ENCODE results near the gene PPP1R9A.

Gene PPP1R9A

GRCh38 chr7:95321720-95322119, 414.3 kb downstream of the PPP1R9A start:
- no peak for DNase-seq (ENCODE audit: low spot score)

GRCh38 chr7:95322396-95322795, 415.0 kb downstream of the PPP1R9A start:
- no peak for DNase-seq (ENCODE audit: low spot score)

GRCh38 chr7:95322854-95323253, 415.5 kb downstream of the PPP1R9A start:
- no peak for DNase-seq (ENCODE audit: low spot score)

GRCh38 chr7:95323410-95324129, 416.2 kb downstream of the PPP1R9A start:
- DNase-seq (ENCODE audit: low spot score), result no peak

GRCh38 chr7:95324431-95324830, 417.0 kb downstream of the PPP1R9A start, which contains the start of gene PON1:
Gene PON1, minus strand, starts transcription at chr7:95324532. Its CDS starts 57 bp downstream, at chr7:95324475.
- DNase-seq (ENCODE audit: low spot score), result no peak

GRCh38 chr7:95327356-95327755, 420.0 kb downstream of the PPP1R9A start:
- no peak for DNase-seq (ENCODE audit: low spot score)

- DNase-seq (ENCODE audit: low spot score), result peak; percentile 16
These were observed 423.0 kb downstream of the PPP1R9A start for GRCh38 chr7:95330204-95330960.

GRCh38 chr7:95330961-95331337, 423.6 kb downstream of the PPP1R9A start:
- no peak for DNase-seq (ENCODE audit: low spot score)

- DNase-seq (ENCODE audit: low spot score), result no peak
These were observed 427.1 kb downstream of the PPP1R9A start for GRCh38 chr7:95334447-95334846.

GRCh38 chr7:95335093-95335492, 427.7 kb downstream of the PPP1R9A start:
- DNase-seq (ENCODE audit: low spot score), result peak; percentile 36

- no peak for DNase-seq (ENCODE audit: low spot score)
These were observed 431.4 kb downstream of the PPP1R9A start for GRCh38 chr7:95338832-95339231.

- no peak for DNase-seq (ENCODE audit: low spot score)
These were observed 433.1 kb downstream of the PPP1R9A start for GRCh38 chr7:95340491-95340890.

- DNase-seq (ENCODE audit: low spot score), result no peak
These were observed 434.6 kb downstream of the PPP1R9A start for GRCh38 chr7:95342029-95342428.

GRCh38 chr7:95342642-95343307, 435.4 kb downstream of the PPP1R9A start:
- no peak for DNase-seq (ENCODE audit: low spot score)

Measured in SW480 (cell line).